PC-3 (cell line): ENCODE data around the gene NXPH1.

Experiments used
- CTCF ChIP-seq: fragments of 300-600 bp; sonication (generic); conservative IDR thresholded peaks from 2 replicates; pipeline ENCODE4 v1.5.1; 2017; ENCODE audit warnings: antibody characterized with exemption, low read depth, mild to moderate bottlenecking, low read length
- EZH2phosphoT487 ChIP-seq: fragments of 300-600 bp; sonication (generic); IDR thresholded peaks from 2 replicates; pipeline ENCODE4 v1.6.1; 2018; ENCODE audit warnings: mild to moderate bottlenecking, antibody characterized with exemption, low read length, borderline replicate concordance

GRCh38 chr7:8765374-8765773, 332.0 kb downstream of the NXPH1 start:
- TF ChIP-seq CTCF (no peak), EZH2phosphoT487 (no peak)
